SU-DHL-6 (cell line): ENCODE data around the gene TSPAN16.

Experiments
- CTCF ChIP-seq: fragments of 200-600 bp; sonication (generic); IDR thresholded peaks from one replicate; pipeline ENCODE4 v1.5.1; 2017; ENCODE audit warnings: antibody characterized with exemption, mild to moderate bottlenecking, low read length, moderate library complexity; ENCODE audit not compliant: insufficient read depth, poor library complexity, severe bottlenecking
- EZH2phosphoT487 ChIP-seq: fragments of 200-600 bp; sonication (generic), shearing (Covaris generic); conservative IDR thresholded peaks from 2 replicates; pipeline ENCODE4 v1.6.1; 2018; ENCODE audit warnings: mild to moderate bottlenecking, antibody characterized with exemption, low read length, moderate library complexity, mixed read lengths

DNA sequence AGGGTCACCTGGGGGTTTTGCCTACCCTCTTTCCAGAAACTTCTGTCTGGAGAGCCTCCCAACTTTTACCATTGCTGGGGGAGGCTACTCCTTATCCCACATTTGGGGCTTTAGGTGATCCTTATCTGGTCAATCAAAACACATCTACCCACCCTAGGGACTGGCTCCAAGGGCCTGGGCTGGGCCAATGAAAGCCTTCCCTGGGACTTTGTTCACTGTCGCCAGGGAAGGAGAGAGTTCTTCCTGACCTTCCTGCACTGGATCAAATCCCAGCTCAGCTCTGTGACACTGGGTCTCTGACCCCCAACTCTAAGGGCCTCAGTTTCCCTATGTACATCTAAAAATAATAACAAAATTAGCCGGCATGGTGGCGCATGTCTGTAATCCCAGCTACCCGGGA is 44.7 kb upstream of the TSPAN16 start:
- TF ChIP-seq CTCF (no peak), EZH2phosphoT487 (no peak)
